ENCODE data around the gene TRIM22.

DNA sequence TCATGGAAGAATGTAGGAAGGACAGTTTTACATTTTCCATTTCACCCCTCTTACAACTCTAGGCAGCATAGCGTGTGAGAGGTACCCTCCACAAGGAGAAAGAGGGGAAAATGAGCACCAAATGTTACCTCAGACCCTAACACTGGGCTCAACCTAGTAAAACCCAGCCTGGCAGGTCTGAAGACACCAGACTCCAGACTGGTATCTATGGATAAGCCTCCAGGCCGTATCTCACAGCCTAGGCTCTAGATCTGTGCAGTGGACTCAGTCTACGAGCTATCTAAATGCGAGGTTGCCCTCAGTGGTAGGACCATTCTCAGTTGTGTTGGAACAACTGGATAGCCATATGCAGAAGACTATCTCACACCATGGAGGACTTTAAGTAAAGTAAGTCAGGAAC, 15.2 kb upstream of the TRIM22 start:
- TF ChIP-seq POLR2A (IDR thresholded peaks at IDR 0.05) (no peak), POLR2AphosphoS5 (IDR thresholded peaks at IDR 0.05) (no peak), CTCF (IDR thresholded peaks at IDR 0.05) (no peak), EP300 (IDR thresholded peaks at IDR 0.05) (no peak)
